Left colon (tissue), 2 donors: ENCODE measurements around the gene VPS13A. TPM values are rescaled to one million over a fixed set of nuclear protein-coding genes. Genes with fewer than 3 reads are reported as not detected.
A peak's percentile ranks its signal among the peaks of the same experiment; 100 is the strongest.
"Not testable (repeated sequence)": the region's sequence is repeated elsewhere in the genome, so short reads cannot be mapped to it uniquely, and the experiment has no call there.

Experiments
- ATAC-seq: fragments of 200-7000 bp; cut with Tn5 transposase; one replicate; pipeline ENCODE4 v1.9.1; 2020; ENCODE audit warnings: mild to moderate bottlenecking, moderate library complexity
- DNase-seq, 2 donors: peaks; one replicate each; pipeline ENCODE4 v3.0.0-alpha.2; 2020
- intact Hi-C, 2 donors: fragments of 100-400 bp; cut with DNase I in 1 of 2; cut with micrococcal nuclease in 1 of 2; formaldehyde crosslinking; loops; one replicate each; pipeline versions ENCODE4 v1.11.2 to v1.14.0; 2022; cut with DNase I, micrococcal nuclease
- total RNA-seq, 2 donors: library from RNA; stranded (reverse); fragmentation: NEBNext Ultra II Directional; extraction: Animal tissue kit (Norgen Biotek cat#: 25700); gene quantifications; one replicate each; pipeline ENCODE4 v1.2.1, GENCODE V29; 2021
- donor health status: DM: no; HTN: no; CAD: no.
- donor health status: DM: yes; HTN: yes; CAD: no.

Gene VPS13A
- total RNA-seq, 2 donors from 2014 or later: 54.1 to 58.4 TPM

- no peak for DNase-seq
- ATAC-seq: no peak
- intact Hi-C loops: no loop called here
Observed at GRCh38 chr9:77402286-77402685, 225.0 kb downstream of the VPS13A start.

GRCh38 chr9:77403239-77403638, 225.9 kb downstream of the VPS13A start:
- intact Hi-C loops: no loop called here
- ATAC-seq (no peak), DNase-seq (no peak)

- intact Hi-C loops, ATAC-seq: not testable (repeated sequence)
Observed at GRCh38 chr9:77408521-77408920, 231.2 kb downstream of the VPS13A start.

GRCh38 chr9:77417566-77417965, 240.2 kb downstream of the VPS13A start:
- DNase-seq (no peak), ATAC-seq (no peak)
- intact Hi-C loops: no loop called here

More at GRCh38 chr9:77408521-77408920, 231.2 kb downstream of the VPS13A start:
- DNase-seq: not testable (repeated sequence)

GRCh38 chr9:77418226-77418625, 240.9 kb downstream of the VPS13A start:
- no peak for ATAC-seq
- intact Hi-C loops: no loop called here
- DNase-seq: no peak

GRCh38 chr9:77420641-77421040, 243.3 kb downstream of the VPS13A start:
- intact Hi-C loops: no loop called here
- DNase-seq (no peak), ATAC-seq (no peak)

- intact Hi-C loops: no loop called here
- DNase-seq (no peak), ATAC-seq (no peak)
Observed at GRCh38 chr9:77421506-77422265, 244.4 kb downstream of the VPS13A start.

GRCh38 chr9:77422969-77423368, 245.6 kb downstream of the VPS13A start:
- DNase-seq: no peak
- intact Hi-C loops: no loop called here
- no peak for ATAC-seq

GRCh38 chr9:77423841-77424240, 246.5 kb downstream of the VPS13A start:
- ATAC-seq: no peak
- no peak for DNase-seq
- intact Hi-C loops: no loop called here

- ATAC-seq (no peak), DNase-seq (no peak)
- intact Hi-C loops: no loop called here
Observed at GRCh38 chr9:77424993-77425392, 247.7 kb downstream of the VPS13A start.

GRCh38 chr9:77426712-77427111, 249.4 kb downstream of the VPS13A start:
- DNase-seq (no peak), ATAC-seq (no peak)
- intact Hi-C loops: no loop called here

- intact Hi-C loops: no loop called here
- ATAC-seq: no peak
- DNase-seq: no peak
Observed at GRCh38 chr9:77427256-77427927, 250.1 kb downstream of the VPS13A start.

GRCh38 chr9:77429928-77430327, 252.6 kb downstream of the VPS13A start:
- DNase-seq (no peak), ATAC-seq (no peak)
- intact Hi-C loops: loop anchor here in 1 of 2 donors (5.0 kb wide), 1 partner anchor 322 kb away; no protein-coding TSS in a partner anchor

GRCh38 chr9:77432053-77432452, 254.7 kb downstream of the VPS13A start:
- ATAC-seq (no peak), DNase-seq (no peak)
- intact Hi-C loops: loop anchor here in 1 of 2 donors (5.0 kb wide), 1 partner anchor 320 kb away; no protein-coding TSS in a partner anchor

- peak; percentile 96 for ATAC-seq
- intact Hi-C loops: loop anchor here in 1 of 2 donors (5.0 kb wide), 1 partner anchor 318 kb away; no protein-coding TSS in a partner anchor
- peak; percentile 38 to 60 for DNase-seq
Observed at GRCh38 chr9:77433675-77434445, 256.5 kb downstream of the VPS13A start.

GRCh38 chr9:77435277-77435676, 257.9 kb downstream of the VPS13A start:
- DNase-seq: no peak
- ATAC-seq: no peak
- intact Hi-C loops: no loop called here

GRCh38 chr9:77435688-77436087, 258.4 kb downstream of the VPS13A start:
- intact Hi-C loops: no loop called here
- no peak for DNase-seq
- no peak for ATAC-seq

- no peak for ATAC-seq
- no peak for DNase-seq
- intact Hi-C loops: no loop called here
Observed at GRCh38 chr9:77438653-77439052, 261.3 kb downstream of the VPS13A start.

GRCh38 chr9:77440057-77440456, 262.7 kb downstream of the VPS13A start:
- DNase-seq (no peak), ATAC-seq (no peak)
- intact Hi-C loops: loop anchor here in 1 of 2 donors (10.0 kb wide), 1 partner anchor 605 kb away; no protein-coding TSS in a partner anchor
